NB4 (cell line): ENCODE results near the gene IFI16.

ENCODE experiments used
- DNase-seq: peaks from one replicate; pipeline ENCODE4 v3.0.0; 2010; ENCODE audit warnings: low read depth
- H3K4me3 ChIP-seq: one replicate; pipeline ENCODE4 v1.5.1; 2011; ENCODE audit warnings: mild to moderate bottlenecking, low read depth, low read length, moderate library complexity
- MAX ChIP-seq: IDR thresholded peaks from 2 replicates; pipeline ENCODE4 v1.6.1; 2011; ENCODE audit warnings: low read depth, low read length
- MYC ChIP-seq: IDR thresholded peaks from 2 replicates; pipeline ENCODE4 v1.6.1; 2011; ENCODE audit warnings: low read depth, low read length
- POLR2A ChIP-seq: IDR thresholded peaks from 2 replicates; pipeline ENCODE4 v1.6.1; 2011; ENCODE audit warnings: mild to moderate bottlenecking; ENCODE audit not compliant: insufficient read length; ENCODE audit errors: extremely low read depth
- TF ChIP-seq, protein P1 (sequence below): IDR thresholded peaks from one replicate; pipeline ENCODE4 v1.5.1; 2012; ENCODE audit warnings: low read depth, low read length

Gene IFI16

DNA sequence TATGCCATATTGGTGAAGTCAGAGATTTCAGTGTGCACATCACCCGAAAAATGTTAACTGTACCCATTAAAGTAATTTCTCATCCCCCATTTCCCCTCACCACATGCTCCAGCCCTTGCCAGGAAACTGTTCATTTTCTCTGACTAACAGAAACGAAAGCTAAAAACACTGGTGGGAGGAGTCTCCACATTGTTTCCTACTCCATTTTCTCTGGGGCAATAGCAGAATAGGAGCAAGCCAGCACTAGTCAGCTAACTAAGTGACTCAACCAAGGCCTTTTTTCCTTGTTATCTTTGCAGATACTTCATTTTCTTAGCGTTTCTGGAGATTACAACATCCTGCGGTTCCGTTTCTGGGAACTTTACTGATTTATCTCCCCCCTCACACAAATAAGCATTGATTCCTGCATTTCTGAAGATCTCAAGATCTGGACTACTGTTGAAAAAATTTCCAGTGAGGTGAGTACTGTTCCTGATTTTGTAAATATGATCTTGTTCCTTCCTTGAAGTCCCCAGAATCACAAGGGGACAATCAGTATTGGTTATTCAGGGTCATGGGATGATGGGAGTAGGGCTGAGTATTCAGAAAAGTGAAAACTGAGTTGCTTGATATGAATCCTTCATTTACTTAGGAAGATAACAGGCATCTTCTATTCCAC, at the start of gene IFI16:
Gene IFI16, plus strand, starts transcription at position 204 of the 658 bp plus-strand sequence. CDS start 4,774 bp downstream, outside the sequence.
- TF ChIP-seq MAX (peak; percentile 78), MYC (peak; percentile 85), POLR2A (peak; percentile 30)
- TF ChIP-seq, protein P1, sequence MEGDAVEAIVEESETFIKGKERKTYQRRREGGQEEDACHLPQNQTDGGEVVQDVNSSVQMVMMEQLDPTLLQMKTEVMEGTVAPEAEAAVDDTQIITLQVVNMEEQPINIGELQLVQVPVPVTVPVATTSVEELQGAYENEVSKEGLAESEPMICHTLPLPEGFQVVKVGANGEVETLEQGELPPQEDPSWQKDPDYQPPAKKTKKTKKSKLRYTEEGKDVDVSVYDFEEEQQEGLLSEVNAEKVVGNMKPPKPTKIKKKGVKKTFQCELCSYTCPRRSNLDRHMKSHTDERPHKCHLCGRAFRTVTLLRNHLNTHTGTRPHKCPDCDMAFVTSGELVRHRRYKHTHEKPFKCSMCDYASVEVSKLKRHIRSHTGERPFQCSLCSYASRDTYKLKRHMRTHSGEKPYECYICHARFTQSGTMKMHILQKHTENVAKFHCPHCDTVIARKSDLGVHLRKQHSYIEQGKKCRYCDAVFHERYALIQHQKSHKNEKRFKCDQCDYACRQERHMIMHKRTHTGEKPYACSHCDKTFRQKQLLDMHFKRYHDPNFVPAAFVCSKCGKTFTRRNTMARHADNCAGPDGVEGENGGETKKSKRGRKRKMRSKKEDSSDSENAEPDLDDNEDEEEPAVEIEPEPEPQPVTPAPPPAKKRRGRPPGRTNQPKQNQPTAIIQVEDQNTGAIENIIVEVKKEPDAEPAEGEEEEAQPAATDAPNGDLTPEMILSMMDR: no peak
- peak within 1 kb of the TSS; percentile 65 for H3K4me3 ChIP-seq
- DNase-seq: peak; percentile 88

GRCh38 chr1:158961178-158961577, 48.5 kb upstream of the IFI16 start:
- DNase-seq: no peak
- H3K4me3 ChIP-seq: no peak overlapping the region
- TF ChIP-seq MAX: no peak
- TF ChIP-seq, protein P1: no peak
- no peak for TF ChIP-seq POLR2A
- no peak for TF ChIP-seq MYC

DNA sequence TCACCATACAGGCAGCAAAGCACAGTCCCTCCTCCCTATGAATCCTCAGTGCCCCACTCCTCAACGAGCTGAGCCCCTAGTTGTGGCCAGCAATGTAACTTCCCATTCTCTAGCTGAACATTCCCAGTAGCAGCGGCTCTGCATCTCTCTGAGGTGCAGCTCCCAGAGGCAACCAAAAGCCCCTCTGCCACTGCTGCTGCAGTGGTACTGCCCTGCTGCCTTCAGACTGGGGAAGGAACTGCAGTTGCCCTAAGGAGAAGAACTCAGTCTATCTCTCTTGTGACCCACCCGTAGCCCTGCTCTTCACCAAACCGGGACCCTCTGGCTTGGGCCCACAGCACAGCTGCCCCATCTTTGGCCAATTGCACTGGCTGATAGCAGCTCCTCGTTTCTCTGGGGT, 46.7 kb upstream of the IFI16 start:
- no peak overlapping the region for H3K4me3 ChIP-seq
- TF ChIP-seq, protein P1: no peak
- TF ChIP-seq MAX: no peak
- TF ChIP-seq MYC: no peak
- no peak for TF ChIP-seq POLR2A
- no peak for DNase-seq

DNA sequence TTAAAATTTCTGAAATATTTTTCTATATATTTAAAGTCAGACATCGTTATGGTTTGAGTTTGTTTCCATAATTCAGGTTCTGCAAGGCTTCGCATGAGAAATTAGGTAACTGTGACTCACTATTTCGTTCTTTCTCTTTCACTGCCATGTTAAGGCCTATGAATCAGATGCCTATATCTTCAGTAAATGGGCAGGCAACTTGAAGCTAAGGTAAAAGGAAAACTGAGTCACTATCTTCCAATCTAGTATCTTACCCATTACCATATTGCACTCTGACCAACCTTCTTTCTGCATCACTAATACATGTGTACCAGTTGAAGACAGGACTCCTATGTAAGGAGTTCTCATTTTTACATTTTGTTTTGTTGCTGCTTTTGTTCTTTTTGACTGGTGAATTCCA, 40.5 kb upstream of the IFI16 start:
- TF ChIP-seq MYC (no peak), MAX (no peak), POLR2A (no peak)
- TF ChIP-seq, protein P1: no peak
- H3K4me3 ChIP-seq: no peak overlapping the region

DNA sequence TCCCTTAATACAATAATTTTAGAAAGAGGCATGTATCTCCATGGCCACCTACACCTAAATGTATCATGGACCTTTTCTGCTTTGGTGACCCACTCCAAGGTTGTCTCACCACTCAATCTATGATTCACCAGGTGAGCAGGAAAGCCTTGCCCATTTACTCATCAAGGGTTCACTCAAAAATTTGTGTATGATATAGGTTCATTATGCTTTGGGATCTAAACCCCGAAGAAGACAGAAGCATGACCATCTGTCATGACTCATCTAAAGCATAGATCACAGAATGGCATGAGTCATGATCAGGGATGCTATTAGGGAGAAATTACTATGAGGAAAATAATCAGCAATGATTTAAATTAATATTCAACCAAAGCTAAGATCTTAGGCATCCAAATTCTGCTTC, 39.9 kb upstream of the IFI16 start:
- TF ChIP-seq MYC (no peak), POLR2A (no peak), MAX (no peak)
- TF ChIP-seq, protein P1: no peak
- no peak for DNase-seq
- H3K4me3 ChIP-seq: no peak overlapping the region

More for the DNA sequence above, 40.5 kb upstream of the IFI16 start:
- no peak for DNase-seq
